CD4-positive, alpha-beta T cell treated with Interleukin-2 at 100 ng/mL for 4 hours (primary cell): ENCODE measurements around the gene SPTBN5.

Source experiments
- DNase-seq: peaks from one replicate; pipeline ENCODE4 v3.0.0-alpha.2; 2020; ENCODE audit warnings: low spot score

Gene SPTBN5

DNA sequence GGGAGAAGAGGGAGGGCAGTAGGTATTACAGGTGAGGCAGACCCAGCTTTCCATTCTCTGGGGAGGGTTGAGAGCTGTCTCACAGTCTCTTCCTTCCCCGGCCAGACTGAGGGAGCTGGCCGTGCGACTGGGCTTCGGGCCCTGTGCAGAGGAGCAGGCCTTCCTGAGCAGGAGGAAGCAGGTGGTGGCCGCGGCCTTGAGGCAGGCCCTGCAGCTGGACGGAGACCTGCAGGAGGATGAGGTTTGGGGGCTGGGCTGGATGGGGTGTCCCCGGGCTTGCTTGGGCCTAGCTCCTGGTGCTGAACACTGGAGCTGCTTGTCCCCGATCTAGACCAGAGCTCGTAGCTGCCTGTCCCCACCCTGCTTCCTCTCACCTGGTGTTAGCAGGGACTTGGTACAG lies 50.3 kb downstream of the SPTBN5 start:
- DNase-seq: no peak

DNA sequence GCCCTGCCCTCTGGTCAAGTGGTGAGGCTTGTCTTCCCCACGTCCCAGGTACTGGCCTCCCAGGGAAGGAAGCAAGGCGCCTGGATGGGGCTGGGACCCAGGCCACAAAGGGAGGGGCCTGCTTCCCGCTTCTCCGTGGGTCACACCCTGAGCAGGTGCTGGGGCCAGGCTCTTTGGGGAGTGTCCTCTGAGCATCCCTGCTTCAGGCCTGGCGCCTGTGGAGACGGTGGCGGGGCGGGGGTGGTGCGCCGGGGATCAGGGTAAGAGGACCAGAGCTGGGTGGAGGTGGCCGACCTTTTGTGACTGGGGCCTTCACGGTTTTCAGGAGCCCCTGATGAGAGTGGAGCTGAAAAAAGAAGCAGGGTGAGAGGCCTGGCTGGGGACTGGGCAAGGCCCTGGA lies 51.6 kb downstream of the SPTBN5 start:
- no peak for DNase-seq

DNA sequence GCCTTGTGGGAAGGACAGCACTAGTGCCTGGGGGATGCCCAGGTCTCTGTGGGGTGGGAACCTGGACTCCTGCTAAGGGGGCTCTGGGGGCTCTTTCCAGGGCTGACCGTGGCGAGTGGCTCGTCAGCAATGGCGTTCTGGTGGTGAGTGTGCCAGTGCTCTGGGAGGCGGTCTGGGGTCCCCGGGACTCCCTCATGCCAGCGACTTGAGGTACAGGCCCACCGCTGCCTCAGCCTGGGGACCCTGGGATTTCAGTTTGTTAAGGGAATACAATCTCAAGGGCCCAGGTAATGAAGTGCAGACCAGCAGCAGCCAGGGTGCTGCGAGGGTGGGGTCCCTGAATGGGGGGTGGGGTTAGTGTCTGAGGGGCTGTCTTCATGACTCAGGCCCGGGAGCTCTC lies 52.7 kb downstream of the SPTBN5 start:
- no peak for DNase-seq

DNA sequence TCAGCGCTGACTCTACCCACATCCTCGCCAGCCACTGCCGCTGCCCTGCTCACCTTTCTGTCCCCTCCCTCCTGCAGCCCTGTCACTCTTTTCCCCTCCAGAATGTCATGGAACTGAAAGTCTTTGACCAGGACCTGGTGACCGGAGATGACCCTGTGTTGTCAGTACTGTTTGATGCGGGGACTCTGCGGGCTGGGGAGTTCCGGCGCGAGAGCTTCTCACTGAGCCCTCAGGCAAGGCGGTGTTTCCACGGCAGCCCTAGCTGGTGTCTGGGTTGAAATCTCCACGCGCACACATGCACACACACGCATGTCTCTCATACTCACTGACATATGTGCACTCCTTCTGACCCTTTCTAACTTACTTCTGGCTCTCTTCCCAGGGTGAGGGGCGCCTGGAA lies 53.2 kb downstream of the SPTBN5 start:
- DNase-seq: no peak

DNA sequence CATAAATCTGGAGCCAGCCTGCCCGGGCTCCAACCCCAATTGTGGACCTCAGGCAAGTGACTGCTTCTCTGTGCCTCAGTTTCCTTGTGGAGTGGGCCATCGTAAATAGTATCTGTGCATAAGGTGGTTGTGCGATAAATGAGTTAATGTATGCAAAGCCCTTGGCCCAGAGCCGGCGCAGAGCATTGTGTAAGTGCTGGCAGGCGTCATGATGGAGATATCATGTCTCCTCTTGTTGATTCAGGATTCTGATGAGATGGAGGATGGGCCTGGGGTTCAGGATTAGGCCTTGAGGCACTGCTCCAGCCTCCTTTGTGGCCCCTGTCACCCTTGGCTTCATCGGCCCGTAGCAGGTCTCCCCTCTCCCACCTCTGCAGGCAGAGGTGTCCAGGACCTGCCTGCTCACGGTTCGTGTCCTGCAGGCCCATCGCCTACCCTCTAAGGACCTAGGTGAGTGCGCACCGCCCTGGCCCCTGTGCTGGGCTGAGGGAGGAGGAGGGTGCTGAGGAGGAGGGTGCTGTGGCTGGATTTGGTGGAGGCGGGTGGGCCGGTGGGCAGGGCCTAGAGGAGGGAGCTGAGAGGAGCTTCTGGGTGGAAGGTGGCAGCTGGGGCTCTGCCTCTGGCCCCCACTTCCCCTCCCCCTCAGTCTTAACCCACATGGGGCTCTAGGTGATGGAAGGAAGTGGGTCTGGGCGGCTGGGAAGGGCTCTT lies 53.9 kb downstream of the SPTBN5 start:
- no peak for DNase-seq

DNA sequence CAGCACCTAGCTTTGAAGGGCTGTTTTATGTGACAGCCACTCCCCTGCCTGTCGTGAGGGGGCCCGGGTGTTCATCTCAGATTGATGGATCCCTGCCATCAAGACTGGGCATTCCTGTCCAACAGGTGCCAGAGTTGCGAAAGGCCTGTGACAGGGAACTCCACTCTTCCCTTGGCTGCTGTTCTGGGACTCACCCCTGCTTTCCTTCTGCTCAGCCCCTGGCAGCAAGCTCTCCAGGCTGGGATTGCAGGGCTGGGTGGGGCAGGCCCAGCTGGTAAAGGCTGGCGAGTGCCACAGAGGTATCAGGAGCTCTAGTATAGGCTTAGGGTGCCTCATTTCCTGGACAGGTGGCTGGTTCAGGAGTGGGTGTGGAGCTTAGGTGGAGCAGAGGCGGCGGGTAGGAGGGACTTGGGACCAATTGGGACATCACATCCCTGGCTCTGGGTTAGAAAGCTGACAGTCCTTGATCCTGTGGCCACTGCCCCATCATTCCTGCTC lies 55.4 kb downstream of the SPTBN5 start, which contains the start of gene PLA2G4B:
PLA2G4B (plus strand) TSS at position 448 of the 498 bp plus-strand sequence. CDS start 67 bp downstream, outside the sequence.
- DNase-seq: no peak

DNA sequence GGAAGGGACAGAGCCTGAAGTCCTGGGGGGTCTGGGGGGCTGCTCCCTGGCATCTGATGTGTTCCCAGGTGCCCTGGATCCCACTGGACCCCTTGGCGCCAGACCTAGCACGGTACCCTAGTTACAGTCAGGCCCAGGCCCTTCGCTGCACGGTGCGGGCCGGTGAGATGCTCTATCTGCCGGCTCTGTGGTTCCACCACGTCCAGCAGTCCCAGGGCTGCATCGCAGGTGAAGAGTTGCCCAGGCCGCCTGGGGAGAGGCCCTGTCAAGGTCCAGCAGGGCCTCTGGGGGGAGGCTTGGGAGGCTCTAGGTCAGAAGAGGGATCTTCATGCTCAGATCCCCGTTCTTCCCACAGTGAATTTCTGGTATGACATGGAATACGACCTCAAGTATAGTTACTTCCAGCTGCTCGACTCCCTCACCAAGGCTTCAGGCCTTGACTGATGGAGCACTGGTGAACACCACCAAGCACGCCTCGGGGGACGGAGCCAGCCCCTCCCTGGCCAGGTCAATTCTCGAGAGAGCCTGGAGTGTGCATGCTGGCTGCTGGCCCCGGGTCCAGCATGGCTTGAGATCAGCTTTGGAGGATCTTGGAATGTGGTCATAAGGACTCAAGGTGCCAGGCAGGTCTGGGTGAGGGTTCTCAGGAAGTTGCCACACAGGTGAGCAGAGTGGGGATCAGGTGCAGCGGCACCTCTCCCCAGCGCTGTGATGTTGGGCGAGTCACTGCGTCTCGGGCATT lies 57.0 kb downstream of the SPTBN5 start:
- DNase-seq: no peak

DNA sequence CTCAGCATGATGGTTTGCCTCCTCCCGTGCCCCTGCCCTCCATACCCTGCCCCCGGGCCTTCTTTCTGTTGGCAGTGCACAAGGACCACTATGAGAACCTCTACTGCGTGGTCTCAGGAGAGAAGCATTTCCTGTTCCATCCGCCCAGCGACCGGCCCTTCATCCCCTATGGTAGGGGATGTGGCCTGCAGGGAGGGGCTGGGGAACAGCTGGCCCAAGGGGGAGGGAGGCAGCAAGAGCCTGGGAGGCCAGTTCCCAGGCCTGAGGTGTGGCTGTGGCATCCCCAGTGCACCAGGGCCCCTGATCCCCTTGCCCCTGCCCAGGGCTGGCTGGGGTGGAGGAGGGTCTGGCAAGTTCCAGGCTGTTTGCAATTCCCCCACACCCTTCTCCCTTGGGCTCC lies 57.8 kb downstream of the SPTBN5 start:
- DNase-seq: no peak

DNA sequence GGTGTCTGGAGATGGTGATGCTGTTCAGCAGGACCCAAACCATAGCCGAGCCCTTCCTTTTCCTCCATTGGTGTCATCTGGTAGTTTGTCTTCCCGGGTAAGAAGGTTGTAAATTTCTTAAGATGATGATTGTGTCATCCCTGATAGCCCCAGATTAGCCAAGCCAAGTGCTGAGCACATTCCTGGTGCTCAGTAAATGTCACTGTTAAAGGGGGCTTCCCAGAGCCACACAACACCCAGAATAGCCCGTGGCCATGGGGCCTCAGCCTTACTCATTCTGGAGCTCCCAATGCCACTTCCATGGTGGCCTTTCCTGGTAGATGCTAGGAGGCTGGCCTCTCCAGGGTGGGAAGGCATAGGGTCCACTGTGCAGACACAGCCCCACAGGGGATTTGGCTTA lies 59.8 kb downstream of the SPTBN5 start:
- DNase-seq: no peak

DNA sequence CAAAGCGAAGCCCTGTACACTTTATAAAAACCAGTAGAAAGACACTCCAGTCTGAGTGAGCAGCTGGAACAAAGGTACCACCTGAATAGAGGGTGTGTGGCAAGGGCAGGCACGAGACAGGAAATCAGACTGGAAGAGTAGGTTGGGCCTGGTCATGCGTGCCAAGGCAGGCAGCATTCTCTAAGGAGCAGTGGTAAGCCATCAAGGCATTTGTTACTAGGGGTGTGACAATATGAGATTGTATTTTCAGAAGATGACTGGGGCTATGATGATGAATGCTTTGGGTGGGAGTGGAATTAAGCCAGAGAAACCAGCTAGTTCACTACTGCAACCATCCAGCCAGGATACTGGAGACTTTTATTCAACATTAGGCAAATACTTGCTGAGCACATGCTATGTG lies 61.0 kb downstream of the SPTBN5 start:
- no peak for DNase-seq

DNA sequence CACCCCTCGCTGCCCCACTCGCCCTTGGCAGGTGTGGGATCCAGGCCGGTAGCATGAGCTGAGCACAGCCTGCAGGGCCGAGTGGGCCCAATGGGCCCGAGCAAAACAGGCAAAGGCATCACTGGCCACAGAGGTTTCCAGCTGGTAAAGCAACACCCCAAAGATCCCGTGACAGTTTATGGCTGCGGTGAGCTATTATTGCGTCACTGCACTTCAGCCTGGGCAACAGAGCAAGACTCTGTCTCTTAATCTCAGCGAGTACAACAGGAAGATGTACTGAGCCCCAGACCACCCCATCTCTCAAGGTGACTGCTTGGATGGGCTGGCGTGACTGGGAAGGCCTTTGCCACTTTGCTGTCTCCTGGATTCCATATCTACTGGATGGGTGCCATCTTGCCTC lies 61.6 kb downstream of the SPTBN5 start:
- no peak for DNase-seq

DNA sequence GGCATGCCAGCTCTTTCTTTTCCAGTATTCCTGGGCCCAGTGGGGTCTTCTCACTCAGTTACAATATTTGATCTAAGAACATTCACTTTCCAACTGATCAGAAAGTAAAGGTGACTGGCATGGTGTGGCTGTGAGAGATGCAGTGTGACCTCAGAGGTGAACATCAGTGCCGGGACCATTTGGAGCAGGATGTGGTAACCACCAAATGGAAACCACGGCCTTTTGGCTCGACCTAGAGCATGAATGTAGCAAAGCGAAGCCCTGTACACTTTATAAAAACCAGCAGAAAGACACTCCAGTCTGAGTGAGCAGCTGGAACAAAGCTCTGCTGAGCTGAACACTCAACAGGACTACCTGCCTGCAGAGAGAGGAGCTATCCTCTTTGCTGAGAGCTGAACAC lies 62.6 kb downstream of the SPTBN5 start:
- DNase-seq: peak; percentile 59

DNA sequence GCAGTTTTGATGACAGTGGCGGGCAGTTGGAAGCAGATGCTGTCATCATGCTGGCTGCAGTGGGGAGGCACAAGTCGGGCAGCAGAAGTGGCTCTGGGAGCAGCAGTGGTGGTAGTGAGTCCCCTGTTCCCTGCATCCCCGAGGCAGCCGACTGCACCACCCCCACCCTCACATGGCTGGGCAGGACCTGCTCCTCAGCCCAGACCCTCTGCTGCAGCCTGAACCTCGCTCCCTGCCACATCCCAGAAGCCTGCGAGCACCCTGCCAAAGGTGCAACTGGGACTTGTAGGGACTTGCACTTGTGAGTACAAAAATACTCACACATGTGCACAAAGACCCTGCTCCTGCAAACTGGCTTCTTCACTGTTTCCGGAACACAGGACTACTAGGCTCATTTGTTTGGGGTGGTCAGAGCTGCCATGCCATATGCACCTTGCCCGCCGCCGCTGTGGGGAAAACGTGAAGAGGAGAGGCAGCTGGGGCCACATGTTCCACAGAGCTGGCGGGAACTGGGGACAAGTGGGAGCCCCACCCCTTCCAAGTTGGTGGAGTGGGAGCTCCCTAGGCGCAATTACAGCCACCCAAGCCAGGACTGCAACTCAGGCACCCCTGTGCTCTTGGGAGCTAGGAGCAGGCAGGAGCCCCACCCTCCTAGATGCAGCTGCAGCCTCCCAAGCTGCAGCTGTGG lies 63.8 kb downstream of the SPTBN5 start:
- DNase-seq: no peak

DNA sequence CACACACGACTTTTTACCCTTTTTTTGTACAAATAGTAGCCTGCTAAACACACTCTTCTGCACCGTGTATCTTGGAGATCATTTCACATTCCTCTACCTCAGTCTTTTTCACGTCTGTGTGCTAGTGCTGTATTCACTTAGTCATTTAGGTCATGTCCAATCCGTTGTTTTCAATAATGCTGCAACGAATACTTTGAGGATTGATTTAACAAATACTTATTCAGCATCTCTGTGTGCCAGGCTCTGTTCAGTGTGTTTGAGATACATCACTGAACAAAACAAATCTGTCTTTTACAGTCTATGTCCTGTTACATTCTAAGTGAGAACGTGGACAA lies 65.1 kb downstream of the SPTBN5 start:
- DNase-seq: no peak

DNA sequence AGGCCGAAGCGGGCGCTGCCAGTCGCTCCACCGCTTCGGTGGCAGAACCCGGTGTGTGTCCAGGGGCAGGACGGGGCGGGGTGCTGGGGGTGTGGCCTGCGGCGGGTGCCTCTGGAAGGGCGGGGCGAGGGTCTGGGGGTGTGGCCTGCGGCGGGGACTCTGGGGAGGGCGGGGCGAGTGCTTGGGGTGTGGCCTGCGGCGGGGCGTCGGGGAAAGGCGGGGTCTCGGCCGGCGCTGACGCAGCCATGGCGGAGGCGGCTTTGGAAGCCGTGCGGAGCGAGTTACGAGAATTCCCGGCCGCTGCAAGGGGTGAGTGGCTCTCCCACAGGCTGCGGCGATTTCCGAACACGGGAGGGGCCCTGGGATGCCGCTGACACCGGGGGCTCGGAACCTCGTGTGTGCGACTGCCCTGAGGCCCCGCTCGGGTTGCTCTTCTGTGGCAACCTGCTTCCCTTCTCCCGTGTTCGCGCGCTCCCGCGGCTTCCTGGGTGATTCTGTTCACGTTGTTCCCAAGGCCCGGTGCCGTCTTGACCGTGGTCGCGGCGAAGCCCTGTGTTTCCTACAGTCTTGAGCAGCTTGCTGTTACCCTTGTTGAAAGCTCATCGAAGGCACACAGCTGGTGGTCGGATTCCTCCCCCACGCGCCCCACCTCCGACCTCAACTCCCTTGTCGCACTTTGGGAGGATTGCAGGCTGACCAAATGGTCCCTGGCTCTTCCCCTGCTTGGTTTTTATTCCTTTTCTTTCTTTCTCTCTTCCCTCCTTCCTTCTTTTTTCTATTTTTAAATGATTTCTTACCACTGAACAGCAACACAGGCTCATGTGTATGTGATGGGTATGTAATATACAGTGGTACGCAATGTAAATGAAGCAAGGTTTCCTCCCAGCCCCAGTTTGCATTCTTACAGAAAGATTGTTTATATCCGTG lies 65.7 kb downstream of the SPTBN5 start, which contains the start of gene JMJD7:
JMJD7 (plus strand) TSS at position 213 of the 927 bp plus-strand sequence; CDS start at position 246, 33 bp downstream.
- DNase-seq: peak; percentile 93

DNA sequence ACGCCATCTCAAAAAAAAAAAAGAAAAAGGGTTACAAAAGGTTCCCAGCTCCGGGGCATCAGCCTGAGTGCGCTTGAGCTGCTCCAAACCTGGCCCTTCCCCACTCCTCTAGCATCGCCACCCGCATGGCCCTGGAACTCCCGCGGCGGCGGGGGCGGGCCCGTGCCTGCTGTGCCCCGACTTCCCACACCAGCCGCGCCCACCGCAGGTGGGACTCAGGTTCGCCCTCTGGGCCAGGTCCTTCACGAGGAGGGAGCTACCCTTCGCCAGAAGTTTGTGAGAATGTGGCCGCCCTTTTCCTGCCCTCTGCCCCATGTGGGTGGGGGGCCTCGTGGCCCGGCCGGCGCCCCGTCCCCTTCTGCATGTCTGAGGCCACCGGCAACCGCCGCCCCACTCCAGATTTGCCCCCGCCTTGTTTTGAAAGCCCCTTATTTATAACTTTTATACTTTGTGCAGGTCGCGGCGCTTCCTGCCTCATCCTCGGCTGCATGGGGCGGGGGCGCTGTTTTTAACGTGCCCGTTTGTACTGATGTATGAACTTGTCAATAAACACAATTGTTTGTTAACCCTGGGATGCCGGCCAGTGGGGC lies 66.5 kb downstream of the SPTBN5 start:
- DNase-seq: peak; percentile 8

DNA sequence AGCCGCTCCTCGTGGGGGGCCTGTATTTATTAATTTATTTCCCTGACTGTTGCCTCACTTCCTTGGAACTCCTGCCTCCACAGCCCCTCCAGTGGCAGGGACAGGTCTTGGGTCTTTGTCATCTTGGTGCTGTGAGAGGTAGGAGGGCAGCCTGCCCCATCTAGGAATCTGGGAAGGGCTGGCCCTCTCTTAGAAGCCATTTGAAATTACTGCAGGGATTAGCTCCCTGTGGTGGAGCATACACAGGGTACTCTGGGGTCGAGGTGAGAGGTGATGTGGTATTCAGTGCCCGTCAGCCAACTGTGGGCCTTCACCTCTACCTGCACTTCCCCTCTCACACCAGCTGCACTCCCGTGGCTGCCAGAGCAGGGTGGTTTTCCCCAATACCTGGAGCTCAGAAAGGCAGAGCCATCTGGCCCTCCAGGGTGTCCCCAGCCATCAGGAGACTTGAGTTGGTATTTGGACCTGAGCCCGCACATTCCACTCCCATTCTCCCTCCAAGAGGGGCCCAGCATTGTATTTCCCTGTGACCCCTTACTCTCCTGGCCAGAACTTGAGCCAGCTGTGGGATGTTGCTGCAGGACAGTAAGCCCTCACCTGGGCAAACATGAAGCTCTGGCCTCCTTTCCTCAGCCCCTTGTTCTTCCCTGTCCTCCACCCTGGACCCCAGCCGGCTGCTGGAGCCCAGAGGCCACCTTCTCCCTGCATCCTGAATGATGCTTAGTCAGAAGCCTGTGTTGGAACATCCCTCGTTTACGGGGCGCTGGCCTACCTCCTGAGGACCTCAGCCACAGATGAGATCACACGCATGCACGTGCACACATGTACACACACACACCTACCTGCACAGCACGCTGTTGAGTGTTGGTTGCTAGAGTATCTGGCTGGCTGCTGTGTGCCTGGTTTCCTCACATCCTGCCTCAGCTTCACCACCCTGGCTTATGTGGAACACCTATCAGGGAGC lies 68.0 kb downstream of the SPTBN5 start:
- DNase-seq: no peak

DNA sequence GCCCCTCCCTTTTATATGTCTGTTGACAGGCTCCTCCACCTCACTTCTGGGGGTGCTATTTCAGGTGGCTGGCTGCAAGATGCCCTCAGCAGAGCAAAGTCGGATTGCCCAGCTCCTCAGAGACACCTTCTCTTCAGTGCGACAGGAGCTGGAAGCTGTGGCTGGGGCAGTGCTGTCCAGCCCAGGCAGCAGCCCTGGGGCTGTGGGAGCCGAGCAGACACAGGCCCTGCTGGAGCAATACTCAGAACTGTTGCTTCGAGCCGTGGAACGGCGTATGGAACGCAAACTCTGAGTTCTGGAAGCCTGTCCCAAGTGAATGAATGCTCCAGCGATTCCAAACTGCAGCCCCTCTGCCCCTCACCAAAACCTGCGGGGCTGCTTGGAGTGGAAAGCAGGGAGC lies 68.7 kb downstream of the SPTBN5 start:
- DNase-seq: no peak

DNA sequence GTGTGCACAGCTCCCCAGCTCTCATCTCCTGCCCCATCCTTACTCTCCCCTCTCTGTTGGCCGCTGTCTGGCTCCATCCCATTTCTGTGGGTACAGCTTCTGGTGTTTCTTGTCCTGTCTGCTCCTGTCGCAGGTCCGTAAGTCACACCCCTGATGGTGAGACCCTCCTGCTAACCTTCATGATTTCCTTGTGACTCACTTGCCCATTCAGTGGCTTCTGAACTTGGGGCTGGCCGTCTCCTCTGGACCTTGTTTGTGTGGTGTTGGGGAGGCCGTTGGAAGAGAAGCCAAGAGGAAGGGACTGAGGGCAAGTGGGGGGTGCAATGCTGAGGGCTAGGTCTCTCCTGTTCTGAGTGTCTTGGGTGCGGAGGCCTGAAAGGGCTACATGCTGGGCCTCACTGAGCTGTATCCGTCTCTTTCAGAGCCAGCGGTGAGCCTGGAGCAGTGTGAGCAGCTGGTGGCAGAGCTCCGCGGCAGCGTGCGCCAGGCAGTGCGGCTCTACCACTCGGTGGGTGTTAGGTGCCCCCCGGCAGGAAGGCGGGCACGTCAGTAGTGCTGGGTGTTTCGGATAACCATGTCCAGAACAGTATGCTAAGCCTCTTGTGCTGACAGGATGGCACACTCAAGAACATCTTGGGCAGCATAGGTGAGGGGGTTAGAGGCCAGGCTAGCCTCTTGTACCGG lies 69.6 kb downstream of the SPTBN5 start:
- no peak for DNase-seq

DNA sequence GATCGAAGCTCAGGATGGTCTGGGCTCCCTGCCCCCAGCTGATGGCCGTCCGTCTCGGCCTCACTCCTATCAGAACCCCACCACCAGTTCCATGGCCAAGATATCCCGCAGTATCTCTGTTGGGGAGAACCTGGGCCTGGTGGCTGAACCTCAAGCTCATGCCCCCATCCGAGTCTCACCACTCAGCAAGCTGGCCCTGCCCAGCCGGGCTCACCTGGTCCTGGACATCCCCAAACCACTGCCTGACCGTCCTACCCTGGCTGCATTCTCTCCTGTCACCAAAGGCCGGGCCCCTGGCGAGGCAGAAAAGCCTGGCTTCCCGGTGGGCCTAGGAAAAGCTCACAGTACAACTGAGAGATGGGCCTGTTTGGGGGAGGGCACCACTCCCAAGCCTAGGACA lies 70.4 kb downstream of the SPTBN5 start:
- DNase-seq: no peak
